Lower leg skin (tissue), 3 donors: Measurements from ENCODE around the gene TYSND1.

Source experiments
- CTCF ChIP-seq, 3 donors: fragments of 450-650 bp; IDR thresholded peaks; one replicate each; pipeline ENCODE4 v1.5.1; 2016; ENCODE audit warnings: antibody characterized with exemption in 3 of 3, mild to moderate bottlenecking in 3 of 3, moderate library complexity in 2 of 3
- POLR2A ChIP-seq, 2 donors: fragments of 450-650 bp; IDR thresholded peaks; one replicate each; pipeline ENCODE4 v1.6.1; 2016 to 2017; ENCODE audit warnings: antibody characterized with exemption in 2 of 2, mild to moderate bottlenecking in 1 of 2, moderate library complexity in 1 of 2

- no peak for TF ChIP-seq POLR2A (IDR thresholded peaks at IDR 0.05)
- no peak for TF ChIP-seq CTCF (IDR thresholded peaks at IDR 0.05)
These were observed 19.7 kb downstream of the TYSND1 start for GRCh38 chr10:70126700-70127395.
